PC-3 (cell line): ENCODE measurements around the gene DENND11.

Experiments
- EZH2 ChIP-seq: fragments of 300-600 bp; sonication (generic); IDR thresholded peaks from one replicate; pipeline ENCODE4 v1.6.1; 2017; ENCODE audit warnings: antibody characterized with exemption, mild to moderate bottlenecking, low read length; ENCODE audit not compliant: unreplicated experiment
- EZH2phosphoT487 ChIP-seq: fragments of 300-600 bp; sonication (generic); IDR thresholded peaks from 2 replicates; pipeline ENCODE4 v1.6.1; 2018; ENCODE audit warnings: mild to moderate bottlenecking, antibody characterized with exemption, low read length, borderline replicate concordance
- TF ChIP-seq, protein P1 (sequence below): fragments of 300-600 bp; sonication (generic); conservative IDR thresholded peaks from 2 replicates; pipeline ENCODE4 v1.5.1; 2017; ENCODE audit warnings: antibody characterized with exemption, low read depth, mild to moderate bottlenecking, low read length

DNA sequence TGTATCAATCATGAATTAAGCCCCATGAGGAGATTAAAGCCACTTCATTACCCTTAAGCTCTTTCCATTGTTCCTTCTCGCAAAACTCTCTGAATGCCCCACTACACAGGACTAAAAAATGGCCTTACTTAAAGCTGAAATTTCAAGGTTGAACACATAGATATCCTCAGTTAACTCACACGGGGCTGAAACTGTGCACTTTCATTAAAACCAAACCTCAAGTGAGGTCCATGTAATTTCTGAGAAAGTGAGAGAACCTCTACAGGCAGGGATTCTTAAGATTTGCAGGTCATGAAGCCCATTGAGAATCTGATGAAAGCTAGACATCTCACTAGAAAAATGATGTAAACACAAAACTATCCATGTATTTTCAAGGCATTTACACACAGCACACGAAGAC lies 15.9 kb downstream of the DENND11 start:
- TF ChIP-seq, protein P1, sequence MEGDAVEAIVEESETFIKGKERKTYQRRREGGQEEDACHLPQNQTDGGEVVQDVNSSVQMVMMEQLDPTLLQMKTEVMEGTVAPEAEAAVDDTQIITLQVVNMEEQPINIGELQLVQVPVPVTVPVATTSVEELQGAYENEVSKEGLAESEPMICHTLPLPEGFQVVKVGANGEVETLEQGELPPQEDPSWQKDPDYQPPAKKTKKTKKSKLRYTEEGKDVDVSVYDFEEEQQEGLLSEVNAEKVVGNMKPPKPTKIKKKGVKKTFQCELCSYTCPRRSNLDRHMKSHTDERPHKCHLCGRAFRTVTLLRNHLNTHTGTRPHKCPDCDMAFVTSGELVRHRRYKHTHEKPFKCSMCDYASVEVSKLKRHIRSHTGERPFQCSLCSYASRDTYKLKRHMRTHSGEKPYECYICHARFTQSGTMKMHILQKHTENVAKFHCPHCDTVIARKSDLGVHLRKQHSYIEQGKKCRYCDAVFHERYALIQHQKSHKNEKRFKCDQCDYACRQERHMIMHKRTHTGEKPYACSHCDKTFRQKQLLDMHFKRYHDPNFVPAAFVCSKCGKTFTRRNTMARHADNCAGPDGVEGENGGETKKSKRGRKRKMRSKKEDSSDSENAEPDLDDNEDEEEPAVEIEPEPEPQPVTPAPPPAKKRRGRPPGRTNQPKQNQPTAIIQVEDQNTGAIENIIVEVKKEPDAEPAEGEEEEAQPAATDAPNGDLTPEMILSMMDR: no peak
- TF ChIP-seq EZH2: no peak
- no peak for TF ChIP-seq EZH2phosphoT487
